Immature natural killer cell (primary cell): ENCODE measurements around the gene SZT2. TPM values are rescaled to one million over a fixed set of nuclear protein-coding genes. Genes with fewer than 3 reads are reported as not detected.

Source experiments
- DNase-seq, 3 donors: peaks; one replicate each; pipeline ENCODE4 v3.0.0; 2022; ENCODE audit warnings: mixed read lengths in 1 of 3
- H3K27ac Mint-ChIP-seq, 6 donors: one replicate each; pipeline ENCODE4 v1.8.0; 2020; ENCODE audit warnings: mixed read lengths in 6 of 6, mild to moderate bottlenecking in 5 of 6, inconsistent platforms in 4 of 6, moderate library complexity in 3 of 6
- H3K27me3 Mint-ChIP-seq, 3 donors: one replicate each; pipeline ENCODE4 v1.8.0; 2020 to 2021; ENCODE audit warnings: low read depth in 3 of 3, mild to moderate bottlenecking in 3 of 3, mixed read lengths in 3 of 3, moderate library complexity in 3 of 3, inconsistent platforms in 1 of 3
- H3K36me3 Mint-ChIP-seq, 3 donors: one replicate each; pipeline ENCODE4 v1.8.0; 2020; ENCODE audit warnings: mixed read lengths in 3 of 3, inconsistent platforms in 2 of 3, mild to moderate bottlenecking in 2 of 3
- H3K4me1 Mint-ChIP-seq, 2 donors: one replicate each; pipeline ENCODE4 v1.8.0; 2020; ENCODE audit warnings: inconsistent platforms in 2 of 2, mild to moderate bottlenecking in 2 of 2, mixed read lengths in 2 of 2, moderate library complexity in 1 of 2
- H3K4me3 Mint-ChIP-seq, 5 donors: one replicate each; pipeline ENCODE4 v1.8.0; 2020; ENCODE audit warnings: mild to moderate bottlenecking in 5 of 5, mixed read lengths in 5 of 5, inconsistent platforms in 3 of 5, moderate library complexity in 3 of 5
- H3K9me3 Mint-ChIP-seq, 6 donors: one replicate each; pipeline ENCODE4 v1.8.0; 2020; ENCODE audit warnings: mild to moderate bottlenecking in 6 of 6, mixed read lengths in 6 of 6, inconsistent platforms in 4 of 6, moderate library complexity in 3 of 6
- polyA plus RNA-seq, 3 donors: library from polyadenylated mRNA; unstranded; fragments of 300-500 nt; fragmentation: Illumina TruSeq; gene quantifications; one replicate each; pipeline ENCODE4 v1.2.3, GENCODE V29; 2021

SZT2 gene
- polyA plus RNA-seq, 3 donors from 2014 or later = 3.4 to 8.3 (median 4.5) TPM

- no peak for DNase-seq
- H3K27me3 Mint-ChIP-seq = peaks cover 0 to 7% (median 4%) of the 10 kb centered on the region in 3 donors
- no peak overlapping the region for H3K4me3 Mint-ChIP-seq
- peak overlapping the region in 2 of 6 donors; percentile 24 to 59 for H3K27ac Mint-ChIP-seq
- peaks cover 3 to 10% of the 10 kb centered on the region in 2 donors for H3K4me1 Mint-ChIP-seq
- no peaks in the 10 kb centered on the region for H3K9me3 Mint-ChIP-seq
- H3K36me3 Mint-ChIP-seq = no peaks in the 10 kb centered on the region
Measured at GRCh38 chr1:43352881-43353280, 36.8 kb upstream of the SZT2 start.

- Mint-ChIP-seq H3K4me3 (no peak overlapping the region), H3K27ac (peak overlapping the region in 1 of 6 donors; percentile 68), H3K36me3 (no peaks in the 10 kb centered on the region), H3K4me1 (peaks cover 15 to 16% of the 10 kb centered on the region in 2 donors), H3K27me3 (peaks cover 0 to 3% (median 3%) of the 10 kb centered on the region in 3 donors), H3K9me3 (no peaks in the 10 kb centered on the region)
- DNase-seq = no peak
Measured at GRCh38 chr1:43354471-43354870, 35.2 kb upstream of the SZT2 start.

DNA sequence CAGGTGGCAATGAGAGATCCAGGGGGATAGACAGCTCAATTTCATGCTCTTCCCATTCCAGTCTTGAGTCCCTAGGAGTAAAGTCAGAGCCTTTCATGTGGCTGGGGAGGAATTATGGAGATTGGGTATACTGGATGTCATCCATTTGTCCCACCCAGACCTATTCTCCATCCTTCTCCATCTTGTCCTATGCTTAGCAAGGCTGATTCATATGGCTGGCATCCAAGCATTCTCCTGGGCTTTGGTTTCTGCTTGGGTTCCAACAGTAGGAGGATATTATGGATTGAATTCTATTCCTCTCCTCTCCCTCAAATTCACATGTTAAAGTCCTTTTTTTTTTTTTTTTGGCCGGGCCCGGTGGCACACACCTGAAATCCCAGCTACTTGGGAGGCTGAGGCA is 34.8 kb upstream of the SZT2 start:
- Mint-ChIP-seq H3K27ac (no peak overlapping the region), H3K4me1 (peaks cover 17 to 20% of the 10 kb centered on the region in 2 donors), H3K36me3 (no peaks in the 10 kb centered on the region), H3K9me3 (no peaks in the 10 kb centered on the region), H3K4me3 (no peak overlapping the region), H3K27me3 (peaks cover 0 to 3% (median 2%) of the 10 kb centered on the region in 3 donors)
- DNase-seq = no peak

DNA sequence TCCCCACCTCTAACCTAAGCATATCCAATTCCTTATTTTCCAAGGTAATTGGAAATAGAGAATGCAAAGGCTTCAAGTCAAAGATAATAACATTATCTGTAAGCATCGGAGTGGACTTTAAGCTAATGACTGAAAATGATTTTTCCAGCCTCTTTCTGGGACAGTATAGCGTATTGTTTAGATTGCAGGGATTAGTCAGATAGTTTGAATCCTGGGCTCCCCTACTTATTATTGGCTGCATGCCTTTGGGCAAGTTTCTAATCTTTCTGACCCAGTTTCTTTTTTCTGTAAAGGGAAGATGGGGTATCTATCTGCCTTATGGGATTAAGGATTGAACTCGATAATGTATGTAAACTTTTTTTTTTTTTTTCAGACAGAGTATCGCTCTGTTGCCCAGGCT is 32.4 kb upstream of the SZT2 start:
- H3K27ac Mint-ChIP-seq = peak overlapping the region in 1 of 6 donors; percentile 34
- H3K27me3 Mint-ChIP-seq = peaks cover 0 to 5% (median 2%) of the 10 kb centered on the region in 3 donors
- peaks cover 5 to 9% (median 6%) of the 10 kb centered on the region in 3 donors for H3K36me3 Mint-ChIP-seq
- no peak for DNase-seq
- peaks cover 18 to 29% of the 10 kb centered on the region in 2 donors for H3K4me1 Mint-ChIP-seq
- peak overlapping the region in 4 of 5 donors; percentile 26 to 90 (median 44) for H3K4me3 Mint-ChIP-seq
- no peaks in the 10 kb centered on the region for H3K9me3 Mint-ChIP-seq

- Mint-ChIP-seq H3K9me3 (no peaks in the 10 kb centered on the region), H3K4me1 (peaks cover 18 to 29% of the 10 kb centered on the region in 2 donors), H3K4me3 (peak overlapping the region; percentile 90 to 95 (median 91)), H3K36me3 (peaks cover 5 to 13% (median 10%) of the 10 kb centered on the region in 3 donors), H3K27me3 (peaks cover 0 to 5% (median 2%) of the 10 kb centered on the region in 3 donors), H3K27ac (peak overlapping the region; percentile 80 to 93 (median 87))
- peak; percentile 10 to 20 (median 13) for DNase-seq
Measured at GRCh38 chr1:43358121-43358745, 31.5 kb upstream of the SZT2 start.

DNA sequence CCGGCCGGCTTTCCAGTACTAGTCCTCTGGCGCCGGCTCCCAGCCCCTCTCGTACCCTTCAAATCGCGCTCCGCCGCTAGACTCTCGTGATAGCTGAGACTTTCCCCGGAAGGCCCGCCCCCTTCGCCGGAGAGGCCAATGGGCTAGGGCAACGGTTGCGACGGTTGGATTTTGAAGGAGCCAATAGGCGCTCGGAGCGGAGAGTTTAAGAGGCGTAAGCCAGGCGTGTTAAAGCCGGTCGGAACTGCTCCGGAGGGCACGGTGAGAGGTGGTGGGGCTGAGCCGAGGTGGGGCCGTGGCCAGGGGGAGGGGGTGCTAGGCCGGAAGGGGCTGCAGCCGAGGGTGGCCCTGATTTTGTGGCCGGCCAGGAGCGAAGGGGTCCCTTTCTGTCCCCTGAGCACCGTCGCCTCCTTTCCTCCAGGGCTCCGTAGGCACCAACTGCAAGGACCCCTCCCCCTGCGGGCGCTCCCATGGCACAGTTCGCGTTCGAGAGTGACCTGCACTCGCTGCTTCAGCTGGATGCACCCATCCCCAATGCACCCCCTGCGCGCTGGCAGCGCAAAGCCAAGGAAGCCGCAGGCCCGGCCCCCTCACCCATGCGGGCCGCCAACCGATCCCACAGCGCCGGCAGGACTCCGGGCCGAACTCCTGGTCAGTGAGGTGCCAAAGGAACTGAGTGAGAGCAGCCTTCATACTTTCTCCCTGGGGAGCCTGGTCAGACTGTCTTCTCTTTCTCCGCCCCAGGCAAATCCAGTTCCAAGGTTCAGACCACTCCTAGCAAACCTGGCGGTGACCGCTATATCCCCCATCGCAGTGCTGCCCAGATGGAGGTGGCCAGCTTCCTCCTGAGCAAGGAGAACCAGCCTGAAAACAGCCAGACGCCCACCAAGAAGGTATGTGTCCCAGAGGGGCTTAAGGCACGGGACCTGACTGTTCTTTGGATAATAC is 30.7 kb upstream of the SZT2 start, which contains the start of gene CDC20:
TSS of gene CDC20 (plus strand) at position 236 of the 948 bp plus-strand sequence. CDS start at position 471, 235 bp downstream.
- Mint-ChIP-seq H3K4me3 (peak within 1 kb of the TSS; percentile 90 to 95 (median 91)), H3K9me3 (no peaks in the 10 kb centered on the region), H3K36me3 (peaks cover 5 to 16% (median 10%) of the 10 kb centered on the region in 3 donors), H3K27me3 (peaks cover 2 to 5% (median 2%) of the 10 kb centered on the region in 3 donors), H3K27ac (peak within 1 kb of the TSS; percentile 80 to 93 (median 87)), H3K4me1 (peaks cover 18 to 29% of the 10 kb centered on the region in 2 donors)
- DNase-seq = peak; percentile 92 to 93 (median 93)

- Mint-ChIP-seq H3K27ac (peak overlapping the region in 2 of 6 donors; percentile 35 to 51), H3K36me3 (peaks cover 5 to 22% (median 10%) of the 10 kb centered on the region in 3 donors)
Measured at GRCh38 chr1:43359696-43360095, 30.0 kb upstream of the SZT2 start.

DNA sequence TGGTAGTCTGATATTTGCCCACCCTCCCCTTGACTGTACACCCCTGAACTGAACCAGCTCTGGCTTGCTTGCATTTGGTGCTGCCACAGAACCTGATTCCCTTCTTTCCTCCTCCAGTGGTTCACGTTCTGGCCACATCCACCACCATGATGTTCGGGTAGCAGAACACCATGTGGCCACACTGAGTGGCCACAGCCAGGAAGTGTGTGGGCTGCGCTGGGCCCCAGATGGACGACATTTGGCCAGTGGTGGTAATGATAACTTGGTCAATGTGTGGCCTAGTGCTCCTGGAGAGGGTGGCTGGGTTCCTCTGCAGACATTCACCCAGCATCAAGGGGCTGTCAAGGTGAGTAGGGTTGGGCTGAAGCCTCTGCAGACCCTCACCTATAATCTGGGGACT is 29.1 kb upstream of the SZT2 start:
- Mint-ChIP-seq H3K4me1 (peaks cover 29 to 38% of the 10 kb centered on the region in 2 donors), H3K36me3 (peaks cover 10 to 28% (median 10%) of the 10 kb centered on the region in 3 donors), H3K9me3 (no peaks in the 10 kb centered on the region), H3K27me3 (peaks cover 2 to 5% (median 3%) of the 10 kb centered on the region in 3 donors), H3K27ac (peak overlapping the region in 3 of 6 donors; percentile 2 to 76 (median 33)), H3K4me3 (peak overlapping the region in 2 of 5 donors; percentile 5 to 35)
- no peak for DNase-seq

More at GRCh38 chr1:43359696-43360095, 30.0 kb upstream of the SZT2 start:
- peaks cover 2 to 5% (median 3%) of the 10 kb centered on the region in 3 donors for H3K27me3 Mint-ChIP-seq
- peaks cover 21 to 29% of the 10 kb centered on the region in 2 donors for H3K4me1 Mint-ChIP-seq
- H3K9me3 Mint-ChIP-seq = no peaks in the 10 kb centered on the region
- peak overlapping the region; percentile 67 to 91 (median 90) for H3K4me3 Mint-ChIP-seq
- no peak for DNase-seq

DNA sequence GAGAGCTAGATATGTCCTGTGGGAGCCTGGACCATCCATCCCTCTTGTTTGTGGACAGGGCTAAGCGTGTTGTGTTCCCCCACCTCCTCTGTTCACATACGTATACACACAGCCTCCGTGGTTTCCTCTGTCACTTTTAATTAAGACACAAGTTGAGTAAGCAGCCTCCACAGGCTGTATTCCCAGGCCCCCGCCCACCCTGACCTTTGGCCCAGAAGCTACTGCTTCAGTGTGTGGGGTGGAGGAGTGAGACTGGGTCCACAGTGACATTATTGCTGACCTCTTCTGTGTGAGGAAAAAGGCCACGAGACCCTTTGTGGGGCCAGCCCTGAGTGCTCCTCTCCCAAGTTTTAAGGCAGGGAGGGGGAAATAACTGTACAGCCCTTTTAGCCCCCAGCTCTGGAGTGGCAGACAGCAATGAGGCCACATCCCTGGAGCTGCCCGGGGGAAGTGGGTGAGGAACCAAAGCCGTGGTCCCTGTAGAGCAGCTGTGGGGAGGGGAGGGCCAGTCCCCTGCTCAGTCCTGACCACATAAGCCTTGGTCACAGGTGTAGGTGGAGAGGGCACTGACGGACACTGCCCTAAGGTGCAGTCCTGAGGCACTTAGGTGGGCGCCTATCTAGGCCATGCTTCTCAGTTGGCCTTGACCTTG is 26.3 kb upstream of the SZT2 start:
- Mint-ChIP-seq H3K27ac (peak overlapping the region in 5 of 6 donors; percentile 3 to 80 (median 33)), H3K9me3 (no peaks in the 10 kb centered on the region), H3K36me3 (peaks cover 10 to 31% (median 10%) of the 10 kb centered on the region in 3 donors), H3K4me1 (peaks cover 41 to 50% of the 10 kb centered on the region in 2 donors), H3K27me3 (peaks cover 3 to 7% (median 6%) of the 10 kb centered on the region in 3 donors), H3K4me3 (no peak overlapping the region)
- DNase-seq = no peak

DNA sequence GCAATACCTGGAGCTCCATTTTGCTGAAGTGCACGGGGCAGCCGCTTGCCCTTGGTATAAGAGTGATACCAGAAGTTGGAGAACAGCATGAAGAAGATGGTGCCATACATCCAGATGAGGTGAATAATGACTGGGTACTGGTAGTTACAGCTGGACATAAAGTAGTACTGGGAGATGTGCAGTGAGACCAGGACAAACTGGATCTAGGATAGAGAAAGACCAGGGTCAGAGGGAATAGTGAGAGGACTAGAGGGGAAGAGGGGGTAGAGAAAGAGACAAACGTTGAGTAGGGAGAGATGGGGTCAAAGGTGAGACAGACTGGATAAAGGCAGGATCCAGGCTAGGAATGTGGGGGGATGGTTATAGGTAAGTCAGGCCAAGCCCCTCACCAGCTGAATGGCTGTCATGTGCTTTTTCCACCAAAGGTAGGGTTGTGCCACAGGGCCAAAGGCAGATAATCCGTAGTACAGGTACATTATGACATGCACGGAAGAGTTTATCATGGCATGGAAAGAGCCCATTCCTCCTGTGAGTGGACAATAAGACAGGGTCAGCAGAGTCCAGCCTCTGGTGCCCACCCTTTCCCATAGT is 25.7 kb upstream of the SZT2 start:
- Mint-ChIP-seq H3K27me3 (peaks cover 3 to 7% (median 5%) of the 10 kb centered on the region in 3 donors), H3K9me3 (no peaks in the 10 kb centered on the region), H3K36me3 (peaks cover 10 to 31% (median 10%) of the 10 kb centered on the region in 3 donors), H3K4me1 (peaks cover 45 to 50% of the 10 kb centered on the region in 2 donors), H3K4me3 (no peak overlapping the region), H3K27ac (peak overlapping the region in 5 of 6 donors; percentile 5 to 68 (median 25))
- DNase-seq = no peak

DNA sequence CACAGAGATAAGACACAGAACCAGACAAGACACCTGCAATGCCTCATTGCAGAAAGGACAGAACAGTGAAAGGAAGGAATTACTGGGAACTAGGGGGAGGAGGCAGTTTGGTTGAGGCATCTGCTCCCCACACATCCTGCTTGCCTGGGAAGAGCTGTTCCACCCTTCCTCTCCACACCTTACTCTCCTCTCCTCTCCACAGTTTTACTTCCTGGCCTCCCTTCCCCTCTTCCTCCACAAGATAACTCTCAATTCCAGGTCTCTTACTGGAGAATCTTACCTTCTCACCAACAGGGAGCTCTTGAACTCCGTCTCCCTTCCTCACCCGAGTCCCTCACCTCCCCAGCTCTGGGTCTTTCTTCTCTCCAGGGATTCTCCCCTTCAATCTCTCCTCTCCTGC is 24.0 kb upstream of the SZT2 start:
- H3K4me1 Mint-ChIP-seq = peaks cover 41 to 47% of the 10 kb centered on the region in 2 donors
- H3K27me3 Mint-ChIP-seq = peaks cover 3 to 7% (median 5%) of the 10 kb centered on the region in 3 donors
- H3K9me3 Mint-ChIP-seq = no peaks in the 10 kb centered on the region
- no peak for DNase-seq
- H3K4me3 Mint-ChIP-seq = peak overlapping the region; percentile 50 to 89 (median 85)
- H3K27ac Mint-ChIP-seq = peak overlapping the region; percentile 61 to 89 (median 84)
- H3K36me3 Mint-ChIP-seq = peaks cover 10 to 31% (median 10%) of the 10 kb centered on the region in 3 donors

- no peaks in the 10 kb centered on the region for H3K9me3 Mint-ChIP-seq
- no peak for DNase-seq
- H3K4me1 Mint-ChIP-seq = peaks cover 44 to 50% of the 10 kb centered on the region in 2 donors
- peak overlapping the region; percentile 84 to 89 (median 86) for H3K27ac Mint-ChIP-seq
- peak overlapping the region; percentile 85 to 89 (median 88) for H3K4me3 Mint-ChIP-seq
- H3K27me3 Mint-ChIP-seq = peaks cover 3 to 7% (median 5%) of the 10 kb centered on the region in 3 donors
- H3K36me3 Mint-ChIP-seq = peaks cover 9 to 31% (median 9%) of the 10 kb centered on the region in 3 donors
Measured at GRCh38 chr1:43366179-43366578, 23.5 kb upstream of the SZT2 start.
